ENCODE data around the gene FMNL2.

GRCh38 chr2:152480821-152481399 is 145.9 kb downstream of the FMNL2 start:
- no peak for TF ChIP-seq CTCF (IDR thresholded peaks at IDR 0.05; ENCODE audit: borderline replicate concordance, extremely low read depth, low read length, poor library complexity, severe bottlenecking)
- TF ChIP-seq EZH2 (IDR thresholded peaks at IDR 0.05; ENCODE audit: borderline replicate concordance, low read depth, low read length, severe bottlenecking), result no peak
